HepG2 (cell line): Measurements from ENCODE around the gene NKIRAS1. TPM values are rescaled to one million over a fixed set of nuclear protein-coding genes. Genes with fewer than 3 reads are reported as not detected.

Source experiments
- MEIS1 ChIP-seq: sonication (generic); formaldehyde crosslinking; IDR thresholded peaks from 2 replicates; pipeline ENCODE4 v1.9.0; 2021; ENCODE audit warnings: mild to moderate bottlenecking, missing genetic modification reagents, moderate library complexity, borderline replicate concordance
- PAWR ChIP-seq: sonication (generic); formaldehyde crosslinking; IDR thresholded peaks from 2 replicates; pipeline ENCODE4 v1.4.0; 2020; ENCODE audit warnings: missing genetic modification reagents, mild to moderate bottlenecking, borderline replicate concordance
- ZBTB1 ChIP-seq: sonication (generic); formaldehyde crosslinking; IDR thresholded peaks from 2 replicates; pipeline ENCODE4 v1.4.0; 2020; ENCODE audit warnings: missing genetic modification reagents, borderline replicate concordance
- ZNF362 ChIP-seq: sonication (generic); formaldehyde crosslinking; IDR thresholded peaks from 2 replicates; pipeline ENCODE4 v1.4.0; 2020; ENCODE audit warnings: missing genetic modification reagents, mild to moderate bottlenecking, borderline replicate concordance
- ZNF512B ChIP-seq: sonication (generic); formaldehyde crosslinking; IDR thresholded peaks from 2 replicates; pipeline ENCODE4 v1.5.1; 2020; ENCODE audit warnings: missing genetic modification reagents, mild to moderate bottlenecking, borderline replicate concordance
- polyA plus RNA-seq, 8 experiments: library from polyadenylated mRNA; depleted of rRNA in 3 of 8; stranded (reverse) in 7 of 8; unstranded in 1 of 8; fragments of >200 nt; fragmentation: Illumina TruSeq in 4 of 8; extraction: Trizol in 4 of 8; gene quantifications; 2 replicates each; pipeline versions ENCODE4 v1.2.1 to v1.2.3, GENCODE V29; 2011 to 2016; ENCODE audit warnings: low read depth in 4 of 8, missing spikeins in 1 of 8, mixed read lengths in 1 of 8; ENCODE audit not compliant: insufficient read depth in 1 of 8
- total RNA-seq, 5 experiments: library from RNA; depleted of rRNA; stranded (reverse); fragments of >200 nt; fragmentation: Illumina TruSeq; extraction: Trizol; gene quantifications; 2 replicates each; pipeline ENCODE4 v1.2.3, GENCODE V29; 2016; ENCODE audit warnings: low read depth in 1 of 5
- TF ChIP-seq, protein P1 (sequence below): sonication (generic); formaldehyde crosslinking; IDR thresholded peaks from 2 replicates; pipeline ENCODE4 v1.8.0; 2022; ENCODE audit warnings: missing genetic modification reagents, mild to moderate bottlenecking, inconsistent platforms, borderline replicate concordance

NKIRAS1 gene
- total and polyA plus RNA-seq, 2 of the 13 experiments (the other 11 are each of a cell fraction or from before 2014, with no cell fraction given), result 4.3 to 8.0 TPM

DNA sequence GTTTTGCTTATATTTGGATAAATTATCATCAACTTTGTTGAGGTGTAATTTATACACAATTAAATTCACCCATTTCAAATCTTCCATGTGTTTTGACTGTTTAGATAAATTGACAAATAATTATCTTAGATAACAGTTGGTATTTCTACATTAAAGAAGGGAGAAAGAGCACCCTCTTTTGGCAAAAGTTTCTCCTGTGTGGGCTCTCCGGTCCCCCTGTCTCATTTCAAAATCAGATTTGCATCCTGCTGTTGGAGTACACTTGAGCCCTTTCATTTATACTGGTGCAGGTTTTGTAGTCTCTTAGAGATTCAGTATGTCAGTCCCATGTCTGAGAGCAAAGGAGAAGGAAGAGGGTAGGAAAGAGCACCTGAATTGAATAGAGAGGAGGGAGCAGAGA, 49.4 kb downstream of the NKIRAS1 start (continued):
- TF ChIP-seq ZNF512B (CRISPR knock-in tag) (no peak), PAWR (no peak), ZBTB1 (no peak), ZNF362 (CRISPR knock-in tag) (no peak), MEIS1 (CRISPR knock-in tag) (no peak)
- TF ChIP-seq, protein P1, sequence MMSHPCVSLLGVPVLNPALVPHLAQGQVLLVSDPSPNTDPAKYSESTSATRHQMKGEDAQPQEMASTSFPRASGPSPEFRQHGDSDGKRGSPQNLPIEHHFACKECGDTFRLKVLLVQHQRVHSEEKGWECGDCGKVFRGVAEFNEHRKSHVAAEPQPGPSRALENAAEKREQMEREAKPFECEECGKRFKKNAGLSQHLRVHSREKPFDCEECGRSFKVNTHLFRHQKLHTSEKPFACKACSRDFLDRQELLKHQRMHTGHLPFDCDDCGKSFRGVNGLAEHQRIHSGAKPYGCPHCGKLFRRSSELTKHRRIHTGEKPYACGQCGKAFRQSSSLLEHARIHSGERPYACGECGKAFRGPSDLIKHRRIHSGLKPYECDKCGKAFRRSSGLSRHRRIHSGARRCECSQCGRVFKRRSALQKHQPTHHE (CRISPR knock-in tag), result no peak
